Osteoblast (primary cell): ENCODE measurements around the gene A4GALT. TPM values are rescaled to one million over a fixed set of nuclear protein-coding genes. Genes with fewer than 3 reads are reported as not detected.
"Not testable (repeated sequence)": the region's sequence is repeated elsewhere in the genome, so short reads cannot be mapped to it uniquely, and the experiment has no call there.

ENCODE experiments used
- DNase-seq: peaks from one replicate; pipeline ENCODE4 v3.0.0; 2011; ENCODE audit warnings: low spot score, mixed read lengths; ENCODE audit not compliant: insufficient read length; ENCODE audit errors: missing footprints
- H2AFZ ChIP-seq: 2 replicates; pipeline ENCODE4 v1.6.0; 2011; ENCODE audit warnings: mild to moderate bottlenecking, low read length
- H3K27ac ChIP-seq: 2 replicates; pipeline ENCODE4 v1.5.1; 2011; ENCODE audit warnings: mild to moderate bottlenecking, low read depth, low read length, moderate library complexity
- H3K27me3 ChIP-seq: 2 replicates; pipeline ENCODE4 v1.6.0; 2012; ENCODE audit warnings: mild to moderate bottlenecking, control low read depth, inconsistent platforms, low read length, moderate library complexity; ENCODE audit not compliant: insufficient read depth
- H3K36me3 ChIP-seq: 2 replicates; pipeline ENCODE4 v1.5.1; 2011; ENCODE audit warnings: mild to moderate bottlenecking, low read length, control low read depth, moderate library complexity; ENCODE audit not compliant: insufficient read depth
- H3K4me1 ChIP-seq: 2 replicates; pipeline ENCODE4 v1.5.1; 2011; ENCODE audit warnings: mild to moderate bottlenecking, low read length, control low read depth, moderate library complexity; ENCODE audit not compliant: insufficient read depth
- H3K4me2 ChIP-seq: 2 replicates; pipeline ENCODE4 v1.6.0; 2011; ENCODE audit warnings: mild to moderate bottlenecking, low read length; ENCODE audit not compliant: insufficient read depth
- H3K4me3 ChIP-seq: fragments of 200-600 bp; sonication (generic); 3 replicates; pipeline ENCODE4 v1.5.1; 2012; ENCODE audit warnings: mild to moderate bottlenecking, low read length, inconsistent platforms; ENCODE audit not compliant: insufficient read depth
- H3K79me2 ChIP-seq: 2 replicates; pipeline ENCODE4 v1.6.0; 2012; ENCODE audit warnings: mild to moderate bottlenecking, low read length, control low read depth, inconsistent platforms; ENCODE audit not compliant: insufficient read depth
- H3K9me3 ChIP-seq: 2 replicates; pipeline ENCODE4 v1.5.1; 2011; ENCODE audit warnings: low read depth, low read length, control low read depth
- H4K20me1 ChIP-seq: 2 replicates; pipeline ENCODE4 v1.6.0; 2012; ENCODE audit warnings: mild to moderate bottlenecking, low read length, control low read depth; ENCODE audit not compliant: insufficient read depth
- CTCF ChIP-seq: IDR thresholded peaks from 2 replicates; pipeline ENCODE4 v1.5.1; 2011; ENCODE audit warnings: mild to moderate bottlenecking, low read depth, low read length, moderate library complexity; ENCODE audit errors: extremely low read depth
- total RNA-seq: library from RNA; depleted of rRNA; stranded (reverse); fragments of >200 nt; gene quantifications from 2 replicates; pipeline ENCODE4 v1.2.3, GENCODE V29; 2012

Gene A4GALT
- total RNA-seq, 1 donor: 19.9 TPM

- Histone ChIP-seq H3K27me3 (no peaks in the 10 kb centered on the region), H3K27ac (no peak overlapping the region), H3K9me3 (peaks cover 3% of the 10 kb centered on the region), H3K4me1 (peaks cover 37% of the 10 kb centered on the region), H2AFZ (no peak overlapping the region), H4K20me1 (no peaks in the 10 kb centered on the region), H3K4me2 (no peak overlapping the region), H3K79me2 (no peaks in the 10 kb centered on the region), H3K4me3 (no peak overlapping the region), H3K36me3 (no peaks in the 10 kb centered on the region)
- TF ChIP-seq CTCF: no peak
- DNase-seq: no peak
These were observed 38.4 kb downstream of the A4GALT start for GRCh38 chr22:42682113-42682851.

- Histone ChIP-seq H2AFZ (peak overlapping the region; percentile 36), H3K27me3 (no peaks in the 10 kb centered on the region), H3K9me3 (peaks cover 3% of the 10 kb centered on the region), H4K20me1 (no peaks in the 10 kb centered on the region), H3K36me3 (no peaks in the 10 kb centered on the region), H3K4me3 (peak overlapping the region; percentile 14), H3K4me2 (peak overlapping the region; percentile 56), H3K79me2 (no peaks in the 10 kb centered on the region), H3K4me1 (peaks cover 43% of the 10 kb centered on the region), H3K27ac (peak overlapping the region; percentile 91)
- no peak for TF ChIP-seq CTCF
- DNase-seq: peak; percentile 97
These were observed 40.0 kb downstream of the A4GALT start for GRCh38 chr22:42680648-42681047.

GRCh38 chr22:42679691-42680090 lies 41.0 kb downstream of the A4GALT start:
- no peak overlapping the region for H3K4me2 ChIP-seq
- H4K20me1 ChIP-seq: no peaks in the 10 kb centered on the region
- peak overlapping the region; percentile 91 for H3K27ac ChIP-seq
- TF ChIP-seq CTCF: no peak
- no peaks in the 10 kb centered on the region for H3K27me3 ChIP-seq
- peaks cover 41% of the 10 kb centered on the region for H3K4me1 ChIP-seq
- no peak overlapping the region for H3K4me3 ChIP-seq
- H2AFZ ChIP-seq: no peak overlapping the region
- no peak for DNase-seq
- peaks cover 3% of the 10 kb centered on the region for H3K9me3 ChIP-seq
- no peaks in the 10 kb centered on the region for H3K36me3 ChIP-seq
- H3K79me2 ChIP-seq: no peaks in the 10 kb centered on the region

- no peak overlapping the region for H3K4me2 ChIP-seq
- peaks cover 3% of the 10 kb centered on the region for H3K9me3 ChIP-seq
- no peaks in the 10 kb centered on the region for H4K20me1 ChIP-seq
- no peaks in the 10 kb centered on the region for H3K79me2 ChIP-seq
- H3K36me3 ChIP-seq: no peaks in the 10 kb centered on the region
- H3K27me3 ChIP-seq: no peaks in the 10 kb centered on the region
- TF ChIP-seq CTCF: no peak
- DNase-seq: no peak
- H3K4me1 ChIP-seq: peaks cover 35% of the 10 kb centered on the region
- H3K27ac ChIP-seq: no peak overlapping the region
- no peak overlapping the region for H2AFZ ChIP-seq
- H3K4me3 ChIP-seq: no peak overlapping the region
These were observed 41.8 kb downstream of the A4GALT start for GRCh38 chr22:42678894-42679293.

- H4K20me1 ChIP-seq, H3K79me2 ChIP-seq, H3K4me3 ChIP-seq, H3K27me3 ChIP-seq, H3K4me2 ChIP-seq, H3K36me3 ChIP-seq, H3K9me3 ChIP-seq, H2AFZ ChIP-seq, H3K27ac ChIP-seq, DNase-seq: not testable (repeated sequence)
- peaks cover 28% of the 10 kb centered on the region for H3K4me1 ChIP-seq
These were observed 42.7 kb downstream of the A4GALT start for GRCh38 chr22:42677936-42678335.
